ENCODE results near the gene NT5M.

Gene NT5M

GRCh38 chr17:17395246-17395802 lies 92.2 kb downstream of the NT5M start:
- DNase-seq (ENCODE audit: low spot score) = no peak

GRCh38 chr17:17395885-17396284 lies 92.7 kb downstream of the NT5M start:
- DNase-seq (ENCODE audit: low spot score) = no peak

All from hepatic stellate cell (primary cell).